NCI-H526 treated with DMSO at 0.1 percent for 48 hours (cell line): ENCODE measurements around the gene FAM228B.
"Not testable (repeated sequence)": the region's sequence is repeated elsewhere in the genome, so short reads cannot be mapped to it uniquely, and the experiment has no call there.

Source experiments
- DNase-seq: peaks from one replicate; lab custom pipeline; 2025; lab: John Stamatoyannopoulos, UW

The FAM228B gene

DNA sequence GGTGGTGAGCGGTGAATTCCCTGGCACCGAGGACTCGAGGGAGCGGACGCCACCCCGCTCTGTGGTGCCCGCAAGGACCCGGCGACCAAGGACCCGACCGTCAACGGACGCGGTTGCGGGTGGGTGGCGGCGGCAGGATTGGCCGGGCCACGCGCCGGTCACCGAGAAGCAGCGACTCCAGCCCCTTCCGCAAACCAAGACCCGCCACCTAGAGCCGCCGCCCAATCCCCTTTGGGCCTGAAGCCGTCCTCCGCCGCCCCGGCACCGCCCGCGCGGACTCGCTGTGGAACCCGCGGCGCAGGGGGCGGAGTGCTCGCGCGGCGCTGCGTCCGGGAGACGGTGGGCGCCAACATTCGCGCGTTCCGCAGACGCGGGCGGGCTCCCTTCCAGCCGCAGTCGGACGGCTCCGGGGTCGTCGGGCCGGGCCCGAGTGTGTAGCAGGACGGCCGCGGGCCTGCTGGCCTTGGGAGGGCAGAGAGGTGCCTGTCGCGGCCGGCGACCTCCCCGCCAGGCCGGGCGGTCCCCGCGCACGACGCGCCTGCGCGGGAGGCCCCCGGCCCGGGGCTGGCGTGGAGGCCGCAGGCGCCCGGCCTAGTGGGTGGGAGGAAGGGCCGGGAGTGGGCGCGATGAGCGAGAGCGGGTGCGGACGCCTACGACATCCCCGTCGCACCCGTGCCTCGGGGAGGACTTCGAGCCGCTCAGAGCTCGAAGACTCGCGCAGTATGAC, at the start of gene FAM228B, which contains the start of gene PFN4:
TSS of gene FAM228B (plus strand) at position 275 of the 727 bp plus-strand sequence. CDS start 893 bp downstream, outside the sequence.
TSS of gene PFN4 (minus strand) at position 140 of the 727 bp plus-strand sequence. CDS start 799 bp downstream, outside the sequence.
- peak; percentile 81 for DNase-seq

DNA sequence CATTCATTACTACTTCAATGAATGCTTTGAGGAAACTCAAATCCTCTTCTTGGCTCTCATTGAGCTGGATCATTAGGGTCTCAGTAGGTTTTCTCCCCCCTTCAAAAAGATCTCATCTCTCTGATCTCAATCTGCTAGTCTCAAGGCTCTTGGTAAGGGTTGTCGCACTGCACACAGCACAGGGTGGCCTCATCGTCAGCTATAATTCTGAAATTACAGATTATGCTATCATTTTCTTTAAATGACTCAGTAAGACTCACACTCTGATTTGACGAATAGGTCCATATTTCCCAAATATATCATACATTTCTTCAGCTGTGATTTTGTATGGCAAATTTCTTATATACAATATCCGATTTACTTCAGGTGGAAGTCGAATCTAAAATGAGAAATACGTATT, 49.5 kb upstream of the FAM228B start:
- DNase-seq, result no peak

DNA sequence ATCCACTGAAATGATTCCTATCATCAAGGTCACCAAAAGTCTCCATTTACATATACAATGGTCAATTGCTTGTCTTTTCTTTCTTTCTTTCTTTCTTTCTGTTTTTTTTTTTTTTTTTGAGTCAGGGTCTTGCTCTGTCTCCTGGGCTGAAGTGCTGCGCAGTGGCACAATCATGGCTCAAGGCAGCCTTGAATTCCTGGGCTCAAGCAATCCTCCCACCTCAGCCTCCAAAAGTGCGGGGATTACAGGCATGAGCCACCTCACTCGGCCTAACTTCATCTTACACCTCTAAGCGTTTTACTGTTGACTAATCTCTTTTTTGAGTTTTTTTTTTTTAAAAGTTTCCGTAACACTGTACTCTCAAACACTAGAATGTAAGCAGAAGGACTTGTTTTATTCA, 48.0 kb upstream of the FAM228B start:
- no peak for DNase-seq

DNA sequence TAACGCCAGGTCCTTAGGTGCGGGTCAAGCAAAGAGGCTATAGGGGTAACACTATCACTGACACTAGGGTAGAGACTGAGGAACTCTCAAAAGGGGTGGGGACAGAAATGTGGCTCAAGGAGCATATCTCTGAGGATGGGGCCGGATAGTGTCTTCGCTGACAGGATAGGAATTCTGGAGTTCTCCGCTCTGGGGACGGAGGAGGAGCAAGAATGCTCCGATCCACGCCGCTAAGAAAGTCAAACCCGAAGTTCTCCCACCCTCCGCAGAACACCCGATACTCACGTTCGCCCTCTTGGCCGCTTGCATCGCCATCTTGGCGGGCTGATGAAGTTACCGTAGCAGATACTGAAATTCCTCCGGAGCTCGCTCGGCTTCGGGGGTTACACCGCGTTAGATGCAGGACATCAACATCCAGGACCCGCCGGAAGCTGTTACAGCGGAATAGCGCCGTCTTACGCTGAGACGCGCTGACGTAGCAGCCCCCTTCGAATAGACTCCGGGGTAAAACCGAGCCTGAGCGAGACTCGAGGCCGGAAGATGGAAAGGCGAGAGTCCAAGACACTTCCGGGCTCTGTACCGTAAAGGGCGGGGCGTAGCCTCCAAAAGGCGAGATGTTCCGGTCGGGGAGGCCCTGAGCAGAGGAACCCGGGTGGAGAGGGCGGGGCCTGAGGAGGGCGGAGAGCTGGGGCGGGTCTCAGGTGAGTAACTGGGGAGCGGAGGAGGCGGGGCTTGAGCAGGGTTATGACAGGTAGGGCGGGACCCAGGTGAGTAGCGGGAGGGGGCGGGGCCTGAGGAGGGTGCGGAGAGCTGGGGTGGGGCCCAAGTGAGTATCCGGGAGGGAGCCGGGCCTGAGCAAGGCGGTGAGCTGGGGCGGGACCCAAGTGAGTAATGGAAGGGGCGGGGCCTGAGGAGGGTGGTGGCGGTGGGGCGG, 47.1 kb upstream of the FAM228B start, which contains the start of gene SF3B6:
TSS of gene SF3B6 (minus strand) at position 412 of the 934 bp plus-strand sequence. CDS start at position 315, 97 bp downstream.
- DNase-seq, result peak; percentile 99

DNA sequence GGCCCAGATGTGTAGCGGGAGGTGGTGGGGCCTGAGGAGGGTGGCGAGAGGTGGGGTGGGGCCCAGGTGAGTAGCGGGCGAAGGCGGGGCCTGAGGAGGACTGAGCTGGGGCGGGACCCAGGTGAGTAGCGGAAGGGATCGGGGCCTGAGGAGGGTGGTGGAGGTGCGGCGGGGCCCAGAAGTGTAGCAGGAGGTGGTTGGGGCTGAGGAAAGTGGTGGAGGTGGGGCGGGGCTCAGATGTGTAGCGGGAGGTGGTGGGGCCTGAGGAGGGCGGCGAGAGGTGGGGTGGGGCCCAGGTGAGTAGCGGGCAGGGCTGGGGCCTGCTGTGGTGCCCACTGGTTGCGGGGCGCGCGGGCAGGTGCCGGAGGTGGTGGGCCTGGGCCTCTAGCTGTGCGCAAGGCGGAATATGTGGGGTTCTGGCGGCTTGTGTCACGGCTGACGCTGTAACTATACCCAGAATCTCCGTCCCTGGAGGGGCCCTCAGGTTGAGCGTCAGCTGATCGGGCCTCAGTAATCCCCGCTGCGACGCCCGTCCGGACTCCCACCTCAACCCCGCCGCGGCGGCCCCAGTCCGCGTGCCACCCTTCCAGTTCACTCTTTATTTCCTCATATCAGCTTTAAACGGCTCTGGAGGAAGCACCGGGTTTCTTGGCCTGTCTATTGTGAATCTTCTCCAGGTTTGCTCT, 46.3 kb upstream of the FAM228B start:
- no peak for DNase-seq

DNA sequence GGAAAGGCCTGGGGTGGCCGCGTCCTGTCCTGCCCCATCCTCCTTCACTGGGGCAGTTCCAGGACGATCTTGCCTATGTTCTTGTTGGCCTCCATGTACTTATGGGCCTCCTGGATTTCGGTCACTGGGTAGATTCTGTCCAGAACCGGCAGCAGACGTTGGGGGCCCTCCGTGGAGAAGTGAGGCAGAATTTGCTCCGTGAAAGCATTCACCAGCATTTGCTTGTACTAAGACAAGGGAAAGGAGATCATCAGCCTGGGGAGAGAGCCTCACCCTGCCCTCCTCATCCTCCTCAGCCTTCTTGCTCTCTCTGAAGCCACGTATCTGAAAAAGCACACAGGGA, 45.8 kb upstream of the FAM228B start:
- no peak for DNase-seq

DNA sequence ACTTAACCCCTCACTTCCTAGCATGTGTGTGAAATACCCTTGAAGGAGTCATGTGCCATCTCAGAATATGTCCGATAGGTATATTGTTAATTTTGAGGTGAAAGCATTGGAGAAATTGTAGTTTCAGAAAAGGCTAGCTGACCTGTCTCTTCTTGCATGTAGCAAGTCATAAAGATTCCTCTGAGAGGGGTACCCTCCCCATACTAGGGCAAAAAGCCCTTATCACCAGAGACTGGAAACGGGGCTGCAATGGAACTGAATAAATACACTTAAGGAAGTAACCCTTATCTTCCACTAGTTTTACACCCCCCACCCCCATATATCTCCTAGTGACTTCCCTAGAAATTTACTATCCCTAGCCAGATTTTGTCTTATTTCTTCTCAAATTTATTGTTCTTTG, 45.4 kb upstream of the FAM228B start:
- DNase-seq, result no peak

DNA sequence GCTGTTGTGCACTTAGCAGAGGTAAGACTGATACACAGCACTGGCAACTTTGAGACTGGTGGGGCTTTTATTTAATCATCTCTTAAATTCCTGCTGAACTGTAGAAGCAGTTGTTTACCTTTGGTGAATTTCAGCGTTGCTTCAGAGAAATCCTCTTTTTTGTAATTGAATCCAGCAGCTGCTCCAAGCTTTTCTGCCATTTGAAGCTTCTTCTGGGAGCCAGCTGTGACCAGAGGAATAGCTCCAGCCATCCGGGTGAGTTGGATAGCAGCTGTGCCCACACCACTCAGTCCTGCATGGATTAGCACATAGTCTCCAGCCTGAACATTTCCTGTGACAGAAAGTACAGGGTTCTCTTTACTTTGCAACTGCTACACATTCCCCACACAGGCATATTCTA, 42.6 kb upstream of the FAM228B start:
- DNase-seq, result no peak

DNA sequence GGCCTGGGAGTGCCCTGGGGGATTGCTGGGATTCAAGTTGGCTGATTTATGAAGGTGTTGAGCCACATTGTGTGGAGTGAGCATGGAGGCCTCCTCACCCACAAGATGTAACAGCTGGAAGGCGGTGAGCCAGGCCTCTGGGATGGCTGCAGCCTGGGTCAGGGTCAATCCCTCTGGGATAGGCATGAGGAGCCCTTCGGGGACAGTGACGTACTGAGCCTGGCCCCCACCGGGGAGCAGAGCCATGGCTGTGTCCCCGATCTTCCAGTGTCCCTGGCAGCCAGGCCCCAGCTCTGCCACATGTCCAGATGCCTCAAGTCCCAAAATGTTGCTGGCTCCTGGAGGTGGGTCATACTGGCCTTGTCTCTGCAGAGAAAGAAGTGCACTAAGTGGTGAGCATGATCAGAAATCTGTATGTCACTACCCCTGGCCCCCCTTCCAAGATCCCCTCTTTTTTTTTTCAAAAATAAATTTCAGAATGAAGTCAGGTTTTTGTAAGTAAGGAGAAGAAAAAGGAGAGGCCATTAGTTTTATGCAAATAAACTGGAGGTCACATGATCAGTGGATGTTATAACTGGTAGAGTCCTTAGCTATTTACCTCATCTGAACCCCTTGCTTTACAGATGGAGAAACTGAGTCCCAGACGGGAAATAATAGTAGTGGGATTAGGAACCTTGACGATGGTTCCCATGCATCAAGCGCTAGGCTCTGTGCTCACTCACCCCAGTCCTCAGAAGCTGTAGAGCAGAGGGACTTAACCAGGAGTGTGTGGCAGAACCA, 40.3 kb upstream of the FAM228B start:
- no peak for DNase-seq

DNA sequence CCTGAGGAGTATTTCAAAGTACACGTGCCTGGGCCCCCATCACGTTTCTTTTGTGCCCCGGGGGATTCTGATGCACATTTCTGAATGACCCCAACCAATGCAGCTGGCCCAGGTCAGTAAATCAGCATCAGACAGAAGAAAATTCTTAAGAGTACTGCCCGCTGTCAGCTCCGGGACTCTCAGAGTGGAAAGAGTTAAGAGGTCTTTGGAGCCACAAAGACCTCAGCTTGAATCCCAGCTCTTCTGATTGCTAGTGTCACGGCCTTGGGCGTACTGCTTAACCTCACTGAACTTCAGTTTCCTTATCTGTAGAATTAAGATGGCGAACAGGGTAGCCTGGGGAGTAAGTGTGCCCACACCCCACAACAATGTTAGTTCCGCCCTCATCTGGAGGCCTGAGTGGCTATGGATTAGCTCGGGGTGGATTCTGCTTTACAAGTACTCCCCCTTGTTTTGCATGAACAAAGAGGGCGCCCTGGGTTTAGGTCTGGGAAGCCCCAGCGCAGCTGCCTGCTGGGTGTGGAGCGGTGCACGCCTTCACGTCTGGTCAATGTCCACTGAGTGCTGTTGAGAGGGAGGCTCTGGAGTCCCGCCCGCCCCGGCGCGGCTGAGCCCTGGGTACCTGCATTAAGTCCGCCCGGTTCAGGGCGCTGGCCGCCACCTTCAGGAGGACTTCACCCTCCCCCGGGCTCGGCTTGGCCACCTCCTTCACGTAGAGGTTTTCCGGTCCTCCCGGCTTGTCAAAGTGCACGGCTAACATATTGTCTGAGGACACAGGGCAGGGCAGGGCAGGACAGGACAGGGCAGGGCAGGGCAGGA, 39.5 kb upstream of the FAM228B start:
- DNase-seq, result peak; percentile 85

DNA sequence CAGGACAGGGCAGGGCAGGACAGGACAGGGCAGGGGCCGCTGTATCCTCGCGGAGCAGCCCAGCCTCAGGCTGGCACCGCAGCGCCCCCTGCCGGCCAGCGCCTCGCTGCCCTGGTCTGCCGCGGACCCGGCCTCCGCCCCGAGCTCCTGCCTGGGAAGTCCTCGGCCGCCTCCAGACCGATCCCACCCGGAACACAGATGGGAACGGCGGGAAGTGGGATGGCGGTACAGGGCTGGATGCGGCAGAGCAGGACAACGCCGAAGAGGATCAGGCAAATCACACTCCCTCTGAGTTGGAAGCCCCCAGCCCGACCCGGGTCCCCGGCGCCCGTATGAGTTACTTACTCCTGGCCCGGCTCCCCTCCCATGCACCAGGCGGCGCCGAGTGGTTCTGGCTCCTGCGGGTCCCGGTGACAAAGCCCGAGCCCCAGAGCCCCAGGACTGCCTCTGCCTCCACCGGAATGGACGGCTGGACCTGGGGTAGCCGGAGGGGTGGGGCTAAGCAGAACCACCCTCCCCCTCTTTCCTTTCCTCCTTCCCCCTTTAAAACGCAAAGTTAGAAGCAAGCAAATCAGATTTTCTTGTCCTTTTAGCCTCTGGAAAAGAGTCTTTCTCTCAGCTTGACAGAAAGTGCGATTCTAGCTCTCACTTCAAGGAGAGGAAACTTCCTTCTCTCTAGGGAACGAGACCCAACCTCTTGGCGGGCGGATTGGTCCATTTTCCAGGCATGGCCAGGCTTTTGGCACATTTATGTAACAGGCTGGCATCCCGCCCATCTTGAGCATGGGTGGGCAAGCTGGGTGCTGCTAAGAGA, 38.7 kb upstream of the FAM228B start, which contains the start of gene TP53I3:
TSS of gene TP53I3 (minus strand) at position 449 of the 814 bp plus-strand sequence. CDS start 508 bp downstream, outside the sequence.
- DNase-seq, result peak; percentile 80

DNA sequence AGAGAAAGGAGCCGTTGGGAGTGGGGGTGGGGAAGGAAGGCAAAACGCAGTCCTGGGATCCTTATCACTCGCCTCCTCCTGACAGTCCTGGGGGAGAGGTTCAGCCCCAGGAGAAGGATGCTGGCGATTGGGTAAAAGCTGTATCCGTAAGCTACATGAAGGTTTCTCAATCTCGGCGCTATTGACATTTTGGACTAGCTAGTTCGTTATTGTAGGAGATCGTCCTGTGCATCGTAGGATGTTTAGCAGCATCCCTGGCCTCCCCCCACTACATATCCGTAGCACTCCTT, 38.1 kb upstream of the FAM228B start:
- DNase-seq, result no peak

DNA sequence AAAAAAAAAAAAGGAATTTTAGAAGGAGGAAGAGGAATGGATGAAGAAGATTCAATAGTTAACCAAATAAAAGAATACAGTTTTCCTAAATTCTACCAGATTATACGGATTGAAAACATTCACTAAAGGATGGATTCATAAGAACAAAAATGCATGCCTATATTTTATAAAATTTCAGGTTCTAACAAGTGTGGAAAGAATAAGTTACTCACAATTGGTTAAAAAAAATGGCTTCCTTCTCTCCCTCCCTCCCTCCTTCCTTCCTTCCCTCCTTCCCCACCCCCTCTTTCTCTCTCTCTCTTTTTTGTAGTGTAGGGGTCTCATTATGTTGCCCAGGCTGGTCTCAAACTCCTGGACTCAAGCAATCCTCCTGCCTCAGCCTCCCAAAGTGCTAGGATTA, 37.0 kb upstream of the FAM228B start:
- no peak for DNase-seq

DNA sequence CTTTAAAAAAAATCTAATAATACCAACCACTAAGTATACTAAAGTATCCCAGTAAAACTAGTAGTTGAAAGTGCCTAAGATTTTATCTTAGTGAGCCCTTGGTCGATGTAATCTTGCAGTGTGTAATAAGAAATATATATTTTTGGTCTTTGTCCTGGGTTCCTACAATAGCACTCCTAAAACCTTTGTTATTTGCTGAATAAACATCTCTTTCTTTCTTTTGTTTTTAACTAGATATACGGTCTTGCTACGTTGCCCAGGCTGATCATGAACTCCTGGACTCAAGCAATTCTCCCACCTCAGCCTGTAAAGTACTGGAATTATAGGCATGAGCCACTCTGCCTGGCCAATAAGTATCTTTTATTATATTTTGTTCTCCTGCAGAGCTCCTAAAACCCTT, 36.2 kb upstream of the FAM228B start:
- no peak for DNase-seq

DNA sequence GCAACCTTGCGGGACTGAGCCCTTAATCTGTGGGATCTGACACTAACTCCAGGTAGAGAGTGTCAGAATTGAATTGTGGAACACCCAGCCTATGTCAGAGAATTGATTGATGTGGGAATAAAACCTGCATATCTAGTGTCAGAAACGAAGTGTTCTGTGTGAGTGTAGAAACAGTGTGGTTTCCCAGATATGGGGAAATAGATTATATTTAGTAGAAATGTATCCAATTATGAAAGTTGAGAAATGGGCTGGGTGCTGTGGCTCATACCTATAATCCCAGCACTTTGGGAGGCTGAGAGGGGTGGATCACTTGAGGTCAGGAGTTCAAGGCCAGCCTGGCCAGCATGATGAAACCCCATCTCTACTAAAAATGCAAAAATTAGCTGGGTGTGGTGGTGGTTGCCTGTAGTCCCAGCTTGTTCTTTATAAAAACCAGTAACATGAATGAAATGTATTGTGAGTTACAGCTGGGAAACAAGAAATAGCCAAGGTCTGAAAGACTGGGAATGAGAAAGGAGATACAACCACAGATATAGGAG, 34.4 kb upstream of the FAM228B start:
- no peak for DNase-seq

DNA sequence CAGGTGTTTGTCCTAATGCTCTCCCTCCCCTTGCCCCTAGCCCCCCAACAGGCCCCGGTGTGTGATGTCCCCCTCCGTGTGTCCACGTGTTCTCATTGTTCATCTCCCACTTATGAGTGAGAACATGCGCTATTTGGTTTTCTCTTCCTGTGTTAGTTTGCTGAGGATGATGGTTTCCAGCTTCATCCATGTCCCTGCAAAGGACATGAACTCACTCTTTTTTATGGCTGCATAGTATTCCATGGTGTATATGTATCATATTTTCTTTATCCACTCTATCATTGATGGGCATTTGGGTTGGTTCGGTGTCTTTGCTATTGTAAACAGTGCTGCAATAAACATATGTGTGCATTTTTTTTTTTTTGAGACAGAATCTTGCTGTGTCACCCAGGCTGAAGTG, 30.0 kb upstream of the FAM228B start:
- DNase-seq, result not testable (repeated sequence)

DNA sequence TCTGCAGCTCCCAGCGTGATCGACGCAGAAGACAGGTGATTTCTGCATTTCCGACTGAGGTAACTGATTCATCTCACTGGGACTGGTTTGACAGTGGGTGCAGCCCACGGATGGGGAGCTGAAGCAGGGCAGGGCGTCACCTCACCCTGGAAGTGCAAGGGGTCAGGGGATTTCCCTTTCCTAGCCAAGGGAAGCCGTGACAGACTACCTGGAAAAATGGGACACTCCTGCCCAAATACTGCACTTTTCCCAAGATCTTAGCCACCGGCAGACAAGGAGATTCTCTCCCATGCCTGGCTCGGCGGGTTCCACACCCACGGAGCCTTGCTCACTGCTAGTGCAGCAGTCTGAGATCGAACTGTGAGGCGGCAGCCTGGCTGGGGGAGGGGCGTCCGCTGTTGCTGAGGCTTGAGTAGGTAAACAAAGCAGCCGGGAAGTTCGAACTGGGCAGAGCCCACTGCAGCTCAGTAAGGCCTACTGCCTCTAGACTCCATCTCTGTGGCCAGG, 28.0 kb upstream of the FAM228B start:
- DNase-seq, result not testable (repeated sequence)

DNA sequence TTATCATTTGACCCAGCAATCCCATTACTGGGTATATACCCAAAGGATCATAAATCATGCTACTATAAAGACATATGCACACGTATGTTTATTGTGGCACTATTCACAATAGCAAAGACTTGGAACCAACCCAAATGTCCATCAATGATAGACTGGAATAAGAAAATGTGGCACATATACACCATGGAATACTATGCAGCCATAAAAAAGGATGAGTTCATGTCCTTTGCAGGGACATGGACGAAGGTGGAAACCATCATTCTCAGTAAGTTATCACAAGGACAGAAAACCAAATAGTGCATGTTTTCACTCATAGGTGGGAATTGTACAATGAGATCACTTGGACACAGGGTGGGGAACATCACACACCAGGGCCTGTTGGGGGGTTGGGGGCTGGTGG, 22.5 kb upstream of the FAM228B start:
- not testable (repeated sequence) for DNase-seq

DNA sequence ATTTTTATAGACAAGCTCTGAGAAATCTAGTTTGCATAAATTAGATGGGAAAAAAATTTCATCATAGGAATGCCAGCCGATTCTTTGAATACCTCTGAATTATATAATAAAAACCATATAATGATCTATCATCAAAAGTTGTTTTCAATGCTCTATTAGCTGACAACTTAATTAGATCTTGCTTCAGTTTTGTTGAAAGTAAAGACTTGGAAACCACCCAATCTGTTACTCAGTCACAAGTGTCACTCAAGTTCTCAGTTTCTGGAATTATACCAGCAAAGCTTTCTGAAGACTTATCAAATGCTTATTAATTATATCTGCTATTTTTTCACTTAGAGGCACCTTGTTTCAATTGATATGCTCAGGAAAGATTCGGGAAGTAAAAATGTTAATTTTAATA, 21.3 kb upstream of the FAM228B start:
- no peak for DNase-seq
